NCI-H146 (cell line): ENCODE results near the gene ANKRD33B.
"Not testable (repeated sequence)": the region's sequence is repeated elsewhere in the genome, so short reads cannot be mapped to it uniquely, and the experiment has no call there.

Source experiments
- DNase-seq: peaks from one replicate; lab custom pipeline; 2025; lab: John Stamatoyannopoulos, UW

The ANKRD33B gene

GRCh38 chr5:10619649-10620048 lies 55.8 kb downstream of the ANKRD33B start:
- no peak for DNase-seq

- DNase-seq: no peak
Measured at GRCh38 chr5:10620346-10620745, 56.5 kb downstream of the ANKRD33B start.

GRCh38 chr5:10621832-10622231 lies 58.0 kb downstream of the ANKRD33B start:
- DNase-seq: no peak

GRCh38 chr5:10622810-10623209 lies 58.9 kb downstream of the ANKRD33B start:
- no peak for DNase-seq

- DNase-seq: no peak
Measured at GRCh38 chr5:10623305-10623910, 59.5 kb downstream of the ANKRD33B start.

- no peak for DNase-seq
Measured at GRCh38 chr5:10624206-10624605, 60.3 kb downstream of the ANKRD33B start.

GRCh38 chr5:10624679-10625078 lies 60.8 kb downstream of the ANKRD33B start:
- no peak for DNase-seq

- DNase-seq: no peak
Measured at GRCh38 chr5:10625700-10626472, 62.0 kb downstream of the ANKRD33B start.

GRCh38 chr5:10626473-10627013 lies 62.7 kb downstream of the ANKRD33B start:
- no peak for DNase-seq

GRCh38 chr5:10627160-10627701 lies 63.4 kb downstream of the ANKRD33B start:
- DNase-seq: no peak

- no peak for DNase-seq
Measured at GRCh38 chr5:10628601-10629000, 64.7 kb downstream of the ANKRD33B start.

- no peak for DNase-seq
Measured at GRCh38 chr5:10629682-10630081, 65.8 kb downstream of the ANKRD33B start.

GRCh38 chr5:10630126-10630525 lies 66.3 kb downstream of the ANKRD33B start:
- no peak for DNase-seq

GRCh38 chr5:10630744-10631143 lies 66.9 kb downstream of the ANKRD33B start:
- not testable (repeated sequence) for DNase-seq

GRCh38 chr5:10631316-10631996 lies 67.6 kb downstream of the ANKRD33B start:
- no peak for DNase-seq

GRCh38 chr5:10632110-10632761 lies 68.4 kb downstream of the ANKRD33B start:
- no peak for DNase-seq

GRCh38 chr5:10633271-10634049 lies 69.6 kb downstream of the ANKRD33B start:
- DNase-seq: no peak

- DNase-seq: no peak
Measured at GRCh38 chr5:10634050-10634449, 70.2 kb downstream of the ANKRD33B start.

GRCh38 chr5:10634562-10634961 lies 70.7 kb downstream of the ANKRD33B start:
- DNase-seq: no peak

GRCh38 chr5:10635257-10635866 lies 71.5 kb downstream of the ANKRD33B start:
- no peak for DNase-seq

GRCh38 chr5:10635867-10636350 lies 72.0 kb downstream of the ANKRD33B start:
- DNase-seq: no peak
